A673 (cell line): ENCODE results near the gene EXOC4.

Experiments used
- CTCF ChIP-seq: fragments of 300-800, 200-600 bp; sonication (generic); conservative IDR thresholded peaks from 2 replicates; pipeline ENCODE4 v1.5.1; 2017; ENCODE audit warnings: low read depth, mild to moderate bottlenecking, antibody characterized with exemption, low read length, moderate library complexity, mixed read lengths
- EZH2 ChIP-seq: fragments of 200-600 bp; sonication (generic); IDR thresholded peaks from 2 replicates; pipeline ENCODE4 v1.6.1; 2017; ENCODE audit warnings: borderline replicate concordance, low read depth, mild to moderate bottlenecking, mixed read lengths, antibody characterized with exemption, low read length; ENCODE audit not compliant: poor library complexity, severe bottlenecking

- TF ChIP-seq CTCF (no peak), EZH2 (no peak)
These were observed 668.8 kb downstream of the EXOC4 start for GRCh38 chr7:133921635-133922182.
